Measurements from ENCODE around the gene WSCD2.
"Not testable (repeated sequence)": the region's sequence is repeated elsewhere in the genome, so short reads cannot be mapped to it uniquely, and the experiment has no call there.

WSCD2 gene

DNA sequence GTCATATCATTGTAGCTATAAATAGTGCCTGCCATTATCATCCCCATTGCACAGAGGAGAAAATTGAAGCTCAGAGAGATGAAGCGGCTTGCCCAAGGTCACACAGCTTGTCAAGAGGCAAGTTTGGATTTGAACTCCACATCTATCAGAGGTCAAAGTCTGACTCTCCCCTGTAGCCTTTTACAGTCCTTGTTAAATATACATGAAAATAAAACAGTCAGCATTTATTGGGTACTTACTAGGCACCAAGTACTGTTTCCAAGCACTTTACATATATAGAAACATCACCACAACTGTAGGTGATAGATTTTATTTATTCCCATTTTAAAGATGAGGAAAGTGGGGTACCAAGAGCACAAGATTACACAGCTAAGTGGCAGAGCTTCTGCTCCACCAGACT, 67.2 kb downstream of the WSCD2 start:
- no peak for DNase-seq (ENCODE audit: low read depth)

- no peak for DNase-seq (ENCODE audit: low read depth)
Observed at GRCh38 chr12:108196921-108197320, 67.8 kb downstream of the WSCD2 start.

DNA sequence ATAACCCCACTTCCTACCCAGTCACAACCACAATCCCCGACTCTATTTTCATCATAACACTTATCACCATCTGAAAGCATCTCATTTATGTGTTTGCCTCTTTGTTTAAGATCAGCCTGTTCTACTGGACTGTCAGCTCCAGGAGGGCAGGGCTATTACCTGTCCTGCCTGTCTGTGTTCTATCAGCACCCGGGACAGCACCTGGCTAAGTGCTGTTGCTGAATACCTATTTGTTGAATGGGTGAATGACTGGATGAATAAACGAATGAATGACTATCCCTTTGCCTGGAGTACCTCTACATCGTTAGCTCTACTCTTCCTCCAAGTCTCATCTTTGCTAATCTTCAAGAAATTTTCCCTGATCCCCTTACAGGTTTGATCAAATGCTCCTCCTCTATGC, 69.0 kb downstream of the WSCD2 start:
- no peak for DNase-seq (ENCODE audit: low read depth)

DNA sequence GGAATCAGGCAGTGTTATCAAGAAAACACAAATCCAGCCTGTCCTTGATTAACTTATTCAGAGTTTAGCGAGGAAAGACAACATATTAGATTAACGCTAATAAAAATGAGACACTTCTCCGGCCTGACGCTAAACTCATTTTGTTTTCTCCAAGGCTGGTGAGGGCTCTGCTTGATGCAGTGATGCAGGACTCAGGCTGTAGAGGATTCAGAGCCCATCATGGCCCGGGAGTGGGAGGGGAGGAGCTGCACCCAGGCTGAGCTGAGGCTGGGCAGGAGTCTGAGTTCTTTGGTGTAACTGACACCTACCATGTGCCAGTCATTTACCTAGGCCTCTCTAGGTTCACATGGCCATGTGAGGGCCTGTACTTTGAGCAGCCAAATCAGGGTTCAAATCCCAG, 70.0 kb downstream of the WSCD2 start:
- no peak for DNase-seq (ENCODE audit: low read depth)

DNA sequence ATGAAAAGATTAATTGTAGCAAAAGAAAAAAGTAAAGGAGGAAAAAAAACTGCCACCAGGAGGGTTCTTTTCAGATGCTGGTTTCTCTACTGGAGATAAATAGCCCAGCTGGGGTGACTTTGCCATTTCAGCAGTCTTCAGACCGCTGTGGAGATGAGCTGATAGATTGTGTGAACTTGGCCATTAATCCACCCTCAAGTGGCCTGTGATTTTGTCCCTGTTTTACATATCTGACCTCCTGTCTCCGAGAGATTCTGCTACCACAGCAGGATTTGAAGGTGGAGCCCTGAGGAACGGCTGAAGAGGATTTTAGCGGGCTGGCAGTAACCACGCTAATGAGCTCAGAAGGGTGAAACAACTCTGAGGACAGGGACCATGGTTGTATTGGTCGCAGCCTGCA, 72.7 kb downstream of the WSCD2 start:
- no peak for DNase-seq (ENCODE audit: low read depth)

DNA sequence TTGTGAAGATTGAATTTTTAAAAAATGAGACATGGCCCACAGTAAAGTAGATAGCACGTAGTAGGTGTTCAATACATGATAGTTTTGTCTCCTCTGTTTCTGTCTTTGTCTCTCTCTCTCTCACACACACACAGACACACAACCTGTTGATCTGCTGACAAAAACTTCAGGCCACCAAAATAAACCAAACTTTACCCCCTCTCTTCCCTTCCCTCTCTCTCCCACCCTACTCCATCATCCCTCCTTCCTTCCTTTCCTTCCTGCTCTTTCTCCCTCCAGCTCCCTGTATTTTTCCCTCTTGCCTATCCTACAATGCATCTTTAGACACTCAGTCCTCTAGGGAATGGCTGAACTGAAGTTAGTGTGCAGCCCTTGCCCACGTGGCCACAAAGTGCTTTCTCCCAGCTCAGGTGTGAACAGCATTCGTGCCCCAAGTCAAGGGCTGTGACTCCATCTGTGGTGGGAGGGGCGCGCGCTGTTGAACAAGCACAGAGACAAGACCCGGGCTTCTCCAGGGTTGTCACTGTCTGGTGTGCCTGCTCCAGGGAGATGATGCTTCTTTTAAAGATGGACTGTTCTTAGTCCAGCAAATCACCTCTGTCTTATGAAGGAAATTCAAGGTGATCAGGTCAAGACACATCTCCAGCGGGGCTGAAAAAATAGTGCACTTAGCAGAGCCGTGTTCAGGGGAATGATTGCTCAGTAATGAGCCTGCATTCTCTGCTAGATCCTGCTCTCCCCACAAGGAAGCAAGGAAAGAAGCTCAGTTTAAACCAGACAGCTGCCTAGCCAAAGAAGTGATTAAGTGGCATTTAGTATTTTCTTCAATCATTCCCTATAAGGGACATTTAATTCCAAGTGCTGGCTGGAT, 75.3 kb downstream of the WSCD2 start:
- DNase-seq (ENCODE audit: low read depth): no peak

GRCh38 chr12:108205864-108206263, 76.8 kb downstream of the WSCD2 start:
- no peak for DNase-seq (ENCODE audit: low read depth)

- no peak for DNase-seq (ENCODE audit: low read depth)
Observed at GRCh38 chr12:108207791-108208730, 79.0 kb downstream of the WSCD2 start.

GRCh38 chr12:108210001-108210400, 80.9 kb downstream of the WSCD2 start:
- no peak for DNase-seq (ENCODE audit: low read depth)

- DNase-seq (ENCODE audit: low read depth): no peak
Observed at GRCh38 chr12:108211157-108211556, 82.1 kb downstream of the WSCD2 start.

GRCh38 chr12:108213871-108214445, 84.9 kb downstream of the WSCD2 start:
- DNase-seq (ENCODE audit: low read depth): no peak

- DNase-seq (ENCODE audit: low read depth): no peak
Observed at GRCh38 chr12:108214486-108214885, 85.4 kb downstream of the WSCD2 start.

GRCh38 chr12:108215458-108215857, 86.4 kb downstream of the WSCD2 start:
- DNase-seq (ENCODE audit: low read depth): no peak

GRCh38 chr12:108218921-108219320, 89.8 kb downstream of the WSCD2 start:
- no peak for DNase-seq (ENCODE audit: low read depth)

DNA sequence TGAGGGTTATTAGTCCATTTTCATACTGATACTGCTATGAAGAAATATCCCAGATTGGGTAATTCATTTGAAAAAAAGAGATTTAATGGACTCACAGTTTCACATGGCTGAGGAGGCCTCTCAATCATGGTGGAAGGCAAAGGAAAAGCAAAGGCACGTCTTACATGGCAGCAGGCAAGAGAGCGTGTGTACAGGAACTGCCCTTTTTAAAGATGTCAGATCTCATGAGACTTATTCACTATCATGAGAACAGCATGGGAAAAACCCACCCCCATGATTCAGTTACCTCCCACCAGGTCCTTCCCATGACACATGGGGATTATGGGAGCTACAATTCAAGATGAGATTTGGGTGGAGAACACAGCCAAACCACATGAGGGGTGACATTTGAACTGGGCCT, 96.0 kb downstream of the WSCD2 start:
- DNase-seq (ENCODE audit: low read depth): not testable (repeated sequence)

DNA sequence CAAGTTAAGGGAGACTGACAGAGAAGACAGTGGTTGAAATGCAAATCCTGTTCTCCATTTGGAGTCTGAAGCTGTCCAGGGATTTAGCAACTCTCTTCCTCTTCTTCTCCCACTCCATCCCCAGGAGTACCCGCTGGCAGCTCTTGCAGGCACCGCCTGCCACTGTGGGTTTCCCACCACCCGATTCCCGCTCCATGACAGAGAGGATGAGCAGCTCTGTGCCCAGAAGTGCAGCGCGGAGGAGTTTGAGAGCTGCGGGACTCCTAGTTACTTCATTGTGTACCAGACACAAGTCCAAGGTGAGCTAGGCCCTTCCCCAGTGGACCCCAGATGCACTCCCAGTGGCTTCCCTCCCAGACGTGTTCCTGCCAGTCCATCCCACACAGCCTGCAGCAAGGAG, 97.8 kb downstream of the WSCD2 start:
- no peak for DNase-seq (ENCODE audit: low read depth)

DNA sequence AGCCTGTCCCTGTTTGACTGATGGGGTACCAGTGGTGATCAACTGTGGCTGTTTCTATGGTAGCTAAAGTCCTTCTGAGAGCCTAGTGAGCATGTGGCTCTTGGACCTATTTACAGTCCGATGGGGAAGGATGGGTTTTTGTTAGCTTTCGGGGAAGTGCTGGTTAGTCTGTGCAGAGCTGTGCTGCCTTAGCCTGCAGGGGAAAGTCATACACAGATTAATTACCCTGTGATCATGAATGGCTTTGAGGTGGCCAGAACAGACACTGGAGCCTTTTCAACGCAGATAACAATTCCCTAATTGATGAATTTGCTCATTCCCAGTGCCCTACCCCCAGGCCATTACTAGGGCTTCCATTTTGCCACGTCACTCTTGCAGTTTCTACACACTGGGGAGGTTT, 99.7 kb downstream of the WSCD2 start:
- no peak for DNase-seq (ENCODE audit: low read depth)

DNA sequence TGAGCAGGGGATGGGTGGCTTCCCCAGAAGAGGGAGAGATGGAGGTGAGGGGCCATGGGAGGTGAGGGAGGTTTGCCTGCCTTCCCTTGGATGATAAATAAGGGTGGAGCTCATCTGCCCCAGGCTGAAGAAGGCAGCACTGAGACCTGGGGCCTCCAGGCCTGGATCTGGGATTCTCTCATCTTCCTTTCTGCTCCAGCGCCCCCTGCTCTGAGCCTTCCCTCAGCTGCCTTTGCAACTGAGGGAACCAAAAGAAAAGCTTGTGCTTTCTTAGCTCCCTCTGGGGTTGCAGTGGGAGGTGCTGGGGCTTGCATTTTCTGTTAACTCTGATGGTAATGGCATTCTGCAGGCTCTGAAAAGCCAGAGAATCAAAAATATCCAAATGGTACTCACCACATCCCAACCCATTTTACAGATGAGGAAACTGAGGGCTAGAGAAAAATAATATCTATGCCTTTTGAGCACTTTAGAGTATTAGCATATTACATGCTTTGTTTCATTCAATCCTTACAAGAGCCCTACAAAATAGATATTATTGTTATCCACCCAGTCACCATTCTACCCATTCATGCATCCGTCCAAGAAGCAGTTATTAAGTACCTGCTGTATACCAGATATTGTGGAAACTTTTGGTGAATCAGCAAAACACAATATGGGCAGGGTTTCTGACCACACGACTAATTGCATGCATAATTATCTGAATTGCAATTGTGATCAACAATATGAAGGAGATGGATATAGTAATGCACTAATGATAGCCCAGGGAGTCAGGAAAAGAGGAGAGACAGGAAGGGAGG, 102.2 kb downstream of the WSCD2 start:
- no peak for DNase-seq (ENCODE audit: low read depth)

DNA sequence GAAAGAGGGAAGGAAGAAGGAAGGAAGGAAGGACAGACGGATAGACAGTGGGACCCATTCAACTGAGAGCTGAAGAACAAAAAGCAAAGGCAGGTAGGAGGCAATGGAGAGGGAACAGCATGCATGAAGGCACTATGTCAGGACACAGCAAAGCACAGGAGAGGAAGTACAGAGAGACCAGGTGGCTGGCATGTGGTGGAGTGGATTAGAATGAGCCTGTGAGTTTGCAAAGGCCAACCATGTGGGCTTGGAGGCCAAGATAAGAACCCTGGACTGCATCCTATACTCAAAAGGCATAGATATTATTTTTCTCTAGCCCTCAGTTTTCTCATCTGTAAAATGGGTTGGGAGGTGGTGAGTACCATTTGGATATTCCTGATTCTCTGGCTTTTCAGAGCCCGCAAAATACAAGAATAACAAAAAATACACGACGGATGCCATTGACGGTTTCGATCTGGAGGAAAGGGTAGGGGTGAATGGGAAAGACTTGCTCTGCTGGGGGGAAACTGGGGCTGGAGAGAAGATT, 102.9 kb downstream of the WSCD2 start:
- no peak for DNase-seq (ENCODE audit: low read depth)

DNA sequence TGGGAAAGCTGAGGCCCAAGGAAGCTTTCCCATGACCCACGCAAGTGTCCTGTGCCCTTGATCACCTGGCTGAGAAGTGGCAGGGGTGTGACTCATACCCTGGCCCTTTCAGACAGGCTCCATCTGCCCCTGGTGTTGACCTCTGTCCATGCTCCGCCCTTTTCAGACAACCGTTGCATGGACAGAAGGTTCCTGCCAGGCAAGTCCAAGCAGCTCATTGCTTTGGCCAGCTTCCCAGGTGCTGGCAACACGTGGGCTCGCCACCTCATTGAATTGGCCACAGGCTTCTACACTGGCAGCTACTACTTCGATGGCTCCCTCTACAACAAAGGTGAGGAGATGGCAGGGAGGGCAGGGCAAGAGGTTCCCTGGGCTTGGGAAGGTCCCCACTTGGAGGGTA, 103.5 kb downstream of the WSCD2 start:
- no peak for DNase-seq (ENCODE audit: low read depth)

DNA sequence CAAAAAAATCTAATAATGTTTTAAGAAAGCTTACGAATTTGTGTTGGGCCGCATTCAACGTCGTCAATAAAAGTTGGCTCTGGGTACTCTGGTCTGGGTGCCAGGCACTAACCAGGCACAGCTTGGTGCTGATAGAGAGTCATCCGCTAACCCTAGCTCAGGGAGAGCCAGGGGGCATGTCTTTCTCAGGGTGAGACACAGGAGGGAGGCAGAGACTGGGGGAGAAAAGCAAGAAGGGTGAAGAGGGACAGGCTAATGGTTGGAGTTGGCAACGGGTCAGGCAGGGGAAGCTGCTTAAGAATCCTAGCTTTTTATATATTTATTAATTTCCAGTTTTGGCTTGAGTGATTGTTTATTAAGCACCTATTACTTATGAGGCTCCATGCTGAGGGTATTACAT, 105.1 kb downstream of the WSCD2 start:
- no peak for DNase-seq (ENCODE audit: low read depth)
